AG04450 (cell line): ENCODE data around the gene ATG2A. TPM values are rescaled to one million over a fixed set of nuclear protein-coding genes. Genes with fewer than 3 reads are reported as not detected.

Experiments used
- CTCF ChIA-PET: fragments of 300-600, 350-600 bp; formaldehyde crosslinking; extraction: SDS; loops from one replicate; lab custom pipeline; 2022; ENCODE audit warnings: antibody characterized with exemption, inconsistent platforms; lab: Charles Lee
- POLR2A ChIA-PET: fragments of 350-600 bp; formaldehyde crosslinking; extraction: SDS; loops from one replicate; lab custom pipeline; 2021; ENCODE audit warnings: antibody characterized with exemption, inconsistent platforms; lab: Yijun Ruan, JAX
- DNase-seq: peaks from one replicate; pipeline ENCODE4 v3.0.0-alpha.2; 2011; ENCODE audit warnings: low read depth, low spot score
- H3K27ac ChIP-seq: one replicate; pipeline ENCODE4 v1.5.1; 2012; ENCODE audit warnings: low read depth, low read length, control low read depth
- H3K27me3 ChIP-seq: one replicate; pipeline ENCODE4 v1.6.0; 2012; ENCODE audit warnings: low read length; ENCODE audit not compliant: control insufficient read depth, insufficient read depth
- H3K4me3 ChIP-seq: 2 replicates; pipeline ENCODE4 v1.5.1; 2011; ENCODE audit warnings: mild to moderate bottlenecking, low read depth, low read length, control low read depth
- H3K9me3 ChIP-seq: 2 replicates; pipeline ENCODE4 v1.5.1; 2012; ENCODE audit warnings: low read length; ENCODE audit not compliant: control insufficient read depth, insufficient read depth
- polyA plus RNA-seq: library from polyadenylated mRNA; depleted of rRNA; stranded (reverse); fragments of >200 nt; gene quantifications from 2 replicates; pipeline ENCODE4 v1.2.3, GENCODE V29; 2011
- TF ChIP-seq, protein P1 (sequence below): IDR thresholded peaks from 2 replicates; pipeline ENCODE4 v1.5.1; 2011; ENCODE audit warnings: low read depth, low read length, control low read depth, inconsistent platforms

Gene ATG2A
- polyA plus RNA-seq, 1 experiment = 3.7 TPM

DNA sequence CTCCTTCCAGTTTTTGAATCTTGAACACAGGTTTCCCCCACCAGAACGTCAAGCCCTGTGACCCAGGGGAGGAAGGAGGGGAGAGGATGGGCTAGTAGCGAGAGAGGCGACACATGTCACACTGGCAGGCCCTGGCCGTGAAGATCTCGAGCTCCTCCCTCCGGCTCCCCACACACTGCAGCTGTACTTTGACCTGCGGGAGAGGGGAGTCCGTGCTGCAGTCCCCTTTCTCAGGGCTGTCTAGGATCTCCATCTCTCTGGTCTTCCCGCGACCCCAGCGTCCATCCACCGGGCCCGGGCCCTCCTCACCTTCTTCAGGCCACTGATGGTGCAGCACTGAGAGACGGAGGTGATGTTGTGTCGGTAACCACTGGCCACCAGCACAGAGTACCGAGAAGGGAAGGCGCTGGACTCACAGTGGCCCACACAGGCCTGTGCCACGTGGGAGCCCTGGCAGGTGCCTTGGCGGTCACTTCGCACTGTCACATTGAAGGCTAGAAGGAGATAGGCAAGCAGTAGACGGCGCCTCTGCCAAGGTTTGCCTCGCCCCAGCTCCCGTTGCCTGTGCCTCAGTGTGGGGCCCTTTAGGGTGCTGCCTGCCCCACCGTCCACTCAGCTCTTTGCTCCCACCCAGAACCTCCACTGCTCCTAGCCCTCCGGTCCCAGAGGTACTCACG is 17.8 kb upstream of the ATG2A start:
- POLR2A ChIA-PET = no interaction called here
- Histone ChIP-seq H3K4me3 (no peak overlapping the region), H3K27me3 (peaks cover 3% of the 10 kb centered on the region), H3K9me3 (no peaks in the 10 kb centered on the region), H3K27ac (no peak overlapping the region)
- TF ChIP-seq, protein P1, sequence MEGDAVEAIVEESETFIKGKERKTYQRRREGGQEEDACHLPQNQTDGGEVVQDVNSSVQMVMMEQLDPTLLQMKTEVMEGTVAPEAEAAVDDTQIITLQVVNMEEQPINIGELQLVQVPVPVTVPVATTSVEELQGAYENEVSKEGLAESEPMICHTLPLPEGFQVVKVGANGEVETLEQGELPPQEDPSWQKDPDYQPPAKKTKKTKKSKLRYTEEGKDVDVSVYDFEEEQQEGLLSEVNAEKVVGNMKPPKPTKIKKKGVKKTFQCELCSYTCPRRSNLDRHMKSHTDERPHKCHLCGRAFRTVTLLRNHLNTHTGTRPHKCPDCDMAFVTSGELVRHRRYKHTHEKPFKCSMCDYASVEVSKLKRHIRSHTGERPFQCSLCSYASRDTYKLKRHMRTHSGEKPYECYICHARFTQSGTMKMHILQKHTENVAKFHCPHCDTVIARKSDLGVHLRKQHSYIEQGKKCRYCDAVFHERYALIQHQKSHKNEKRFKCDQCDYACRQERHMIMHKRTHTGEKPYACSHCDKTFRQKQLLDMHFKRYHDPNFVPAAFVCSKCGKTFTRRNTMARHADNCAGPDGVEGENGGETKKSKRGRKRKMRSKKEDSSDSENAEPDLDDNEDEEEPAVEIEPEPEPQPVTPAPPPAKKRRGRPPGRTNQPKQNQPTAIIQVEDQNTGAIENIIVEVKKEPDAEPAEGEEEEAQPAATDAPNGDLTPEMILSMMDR = no peak
- DNase-seq = no peak
- CTCF ChIA-PET = no interaction called here

DNA sequence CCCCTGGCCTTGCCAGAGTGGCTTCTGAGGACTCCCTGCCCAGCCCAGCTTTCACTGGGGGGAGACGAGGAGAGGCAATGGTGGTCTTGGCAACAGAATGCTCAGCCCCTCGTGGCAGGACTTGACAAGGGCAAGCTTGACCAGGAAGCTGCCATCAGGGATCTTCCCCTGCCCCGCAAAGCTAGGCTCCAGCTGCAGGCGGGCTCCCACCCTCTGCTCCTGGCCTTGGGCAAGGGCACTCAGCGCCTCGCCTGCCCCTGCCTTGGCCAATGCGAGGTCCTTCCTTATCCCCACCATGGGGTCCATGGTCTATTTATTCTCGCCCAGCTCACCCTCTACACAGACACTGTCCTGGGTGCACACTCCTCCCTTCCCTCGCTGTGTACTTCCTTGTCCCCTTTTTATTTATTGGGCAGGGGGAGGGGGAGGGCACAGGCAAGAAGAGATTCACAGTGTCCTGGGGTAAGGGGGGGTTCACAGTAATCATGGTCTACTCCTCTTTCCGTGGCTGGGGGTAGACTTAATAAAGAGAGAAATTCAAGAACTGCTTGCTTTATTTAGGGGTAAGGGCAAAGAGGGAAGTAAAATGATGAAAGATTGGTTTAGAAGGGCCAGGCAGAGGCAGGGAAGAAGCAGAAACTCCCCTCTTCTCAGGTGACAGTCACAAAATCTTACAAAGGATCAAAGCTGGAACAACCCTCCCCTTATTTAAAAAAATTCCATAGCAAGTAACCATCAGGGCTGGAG is 17.1 kb upstream of the ATG2A start:
- Histone ChIP-seq H3K27ac (no peak overlapping the region), H3K4me3 (no peak overlapping the region), H3K9me3 (no peaks in the 10 kb centered on the region), H3K27me3 (peaks cover 3% of the 10 kb centered on the region)
- DNase-seq = no peak
- TF ChIP-seq, protein P1 = no peak
- CTCF ChIA-PET = interaction anchor here (1.0 kb wide), 1 partner anchor 14 kb away, joined by 3 read pairs; no protein-coding TSS in a partner anchor
- POLR2A ChIA-PET = no interaction called here

DNA sequence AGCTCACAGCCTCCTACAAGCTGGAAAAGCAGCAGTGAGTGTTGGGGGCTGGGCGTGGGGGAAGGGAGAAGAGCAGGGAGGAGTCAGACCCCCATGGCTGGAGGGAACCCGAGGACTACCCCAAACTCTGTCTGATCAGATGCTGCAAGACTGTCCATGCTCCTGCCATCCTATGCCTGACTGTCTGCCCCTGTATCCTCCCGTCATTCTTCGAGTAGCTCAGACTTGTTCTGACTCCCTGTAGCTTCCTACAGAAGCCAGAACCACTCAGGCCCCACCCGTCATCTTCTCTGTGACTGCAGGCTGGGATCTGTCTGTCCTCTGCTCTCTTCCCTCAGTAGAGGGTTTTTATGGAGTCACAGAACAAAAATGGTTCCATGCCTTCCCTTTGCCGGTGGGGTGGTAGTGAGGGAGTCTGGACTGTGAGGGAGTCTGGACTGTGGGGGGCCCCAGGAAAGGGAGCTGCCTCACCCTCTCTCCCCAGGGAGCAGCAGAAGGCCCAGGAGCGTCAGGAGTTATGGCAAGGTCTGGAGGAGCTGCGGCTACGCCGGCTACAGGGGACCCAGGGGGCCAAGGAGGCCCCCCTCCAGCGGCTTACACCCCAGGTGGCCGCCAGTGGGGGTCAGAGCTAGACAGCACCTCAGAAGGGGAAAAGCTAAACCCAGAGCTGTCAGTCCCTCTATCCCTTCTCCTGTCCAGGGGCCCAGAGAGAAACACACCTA is 16.4 kb upstream of the ATG2A start:
- Histone ChIP-seq H3K27ac (no peak overlapping the region), H3K9me3 (no peaks in the 10 kb centered on the region), H3K27me3 (peaks cover 1% of the 10 kb centered on the region), H3K4me3 (no peak overlapping the region)
- CTCF ChIA-PET = interaction anchor here (1.0 kb wide), 1 partner anchor 14 kb away, joined by 3 read pairs; no protein-coding TSS in a partner anchor
- TF ChIP-seq, protein P1 = no peak
- DNase-seq = no peak
- POLR2A ChIA-PET = no interaction called here

DNA sequence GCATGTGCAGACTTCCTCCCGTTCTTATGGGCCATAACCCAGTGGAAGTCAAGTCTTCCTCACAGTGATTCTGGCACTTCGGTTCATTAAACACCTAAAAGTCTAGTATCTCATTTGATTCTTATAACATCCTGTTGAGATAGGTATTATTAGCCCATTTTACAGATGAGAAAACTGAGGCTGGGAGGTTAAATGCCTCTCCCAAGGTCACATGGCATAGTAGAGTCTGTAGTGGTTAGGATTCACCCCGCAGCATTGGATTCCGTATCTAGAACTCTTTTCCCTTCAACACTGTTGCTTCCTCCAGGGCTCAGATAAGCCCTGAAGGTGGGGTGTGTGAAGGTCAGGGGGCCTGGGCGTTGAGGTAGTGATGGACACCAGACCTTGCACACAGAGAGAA is 15.3 kb upstream of the ATG2A start:
- Histone ChIP-seq H3K9me3 (no peaks in the 10 kb centered on the region), H3K4me3 (no peak overlapping the region), H3K27ac (no peak overlapping the region), H3K27me3 (no peaks in the 10 kb centered on the region)
- TF ChIP-seq, protein P1 = no peak
- ChIA-PET CTCF (no interaction called here), POLR2A (no interaction called here)
- no peak for DNase-seq

DNA sequence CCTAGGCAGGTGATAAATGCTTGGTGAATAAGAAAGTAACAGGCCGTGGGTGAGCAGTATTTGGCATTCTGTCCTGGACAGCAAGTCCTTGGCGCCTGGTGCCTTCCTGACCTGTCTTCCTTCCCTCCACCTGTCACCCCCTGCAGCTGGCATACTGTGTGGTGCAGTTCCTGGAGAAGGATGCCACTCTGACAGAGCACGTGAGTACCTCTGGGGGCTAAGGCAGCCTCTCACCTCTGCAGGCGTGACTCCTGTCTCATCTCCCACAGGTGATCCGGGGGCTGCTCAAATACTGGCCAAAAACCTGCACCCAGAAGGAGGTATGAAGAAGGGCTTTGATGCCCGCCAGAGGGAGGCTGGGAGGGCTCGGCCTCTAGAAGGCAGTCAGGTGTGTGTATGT is 14.3 kb upstream of the ATG2A start:
- H3K27ac ChIP-seq = no peak overlapping the region
- ChIA-PET CTCF (interaction anchor here (0.9 kb wide), 1 partner anchor 83 kb away, joined by 3 read pairs; the partner anchor contains the start of gene ARL2), POLR2A (no interaction called here)
- TF ChIP-seq, protein P1 = no peak
- DNase-seq = no peak
- H3K9me3 ChIP-seq = no peaks in the 10 kb centered on the region
- H3K27me3 ChIP-seq = no peaks in the 10 kb centered on the region
- no peak overlapping the region for H3K4me3 ChIP-seq
